ENCODE measurements around the gene AGPAT3. TPM values are rescaled to one million over a fixed set of nuclear protein-coding genes. Genes with fewer than 3 reads are reported as not detected.

AGPAT3 gene
- total RNA-seq, 2 donors from 2014 or later: 31.3 to 53.5 TPM

GRCh38 chr21:43983860-43984420, 118.9 kb downstream of the AGPAT3 start:
- H3K36me3 ChIP-seq: peaks cover 0 to 5% of the 10 kb centered on the region in 2 donors
- no peaks in the 10 kb centered on the region for H3K27me3 ChIP-seq (replicated peaks; ENCODE audit: insufficient read depth)
- no peak for DNase-seq (ENCODE audit: low spot score)
- whole genome bisulfite sequencing: 87% methylated on average over 25 of the region's 25 CpGs
- H3K4me3 ChIP-seq: no peak overlapping the region
- H3K27ac ChIP-seq: no peak overlapping the region
- intact Hi-C loops (cut with DNase I): no loop called here
- H3K9me3 ChIP-seq: no peaks in the 10 kb centered on the region
- no peak for TF ChIP-seq POLR2A (IDR thresholded peaks at IDR 0.05)
- no peaks in the 10 kb centered on the region for H3K4me1 ChIP-seq (replicated peaks)

DNA sequence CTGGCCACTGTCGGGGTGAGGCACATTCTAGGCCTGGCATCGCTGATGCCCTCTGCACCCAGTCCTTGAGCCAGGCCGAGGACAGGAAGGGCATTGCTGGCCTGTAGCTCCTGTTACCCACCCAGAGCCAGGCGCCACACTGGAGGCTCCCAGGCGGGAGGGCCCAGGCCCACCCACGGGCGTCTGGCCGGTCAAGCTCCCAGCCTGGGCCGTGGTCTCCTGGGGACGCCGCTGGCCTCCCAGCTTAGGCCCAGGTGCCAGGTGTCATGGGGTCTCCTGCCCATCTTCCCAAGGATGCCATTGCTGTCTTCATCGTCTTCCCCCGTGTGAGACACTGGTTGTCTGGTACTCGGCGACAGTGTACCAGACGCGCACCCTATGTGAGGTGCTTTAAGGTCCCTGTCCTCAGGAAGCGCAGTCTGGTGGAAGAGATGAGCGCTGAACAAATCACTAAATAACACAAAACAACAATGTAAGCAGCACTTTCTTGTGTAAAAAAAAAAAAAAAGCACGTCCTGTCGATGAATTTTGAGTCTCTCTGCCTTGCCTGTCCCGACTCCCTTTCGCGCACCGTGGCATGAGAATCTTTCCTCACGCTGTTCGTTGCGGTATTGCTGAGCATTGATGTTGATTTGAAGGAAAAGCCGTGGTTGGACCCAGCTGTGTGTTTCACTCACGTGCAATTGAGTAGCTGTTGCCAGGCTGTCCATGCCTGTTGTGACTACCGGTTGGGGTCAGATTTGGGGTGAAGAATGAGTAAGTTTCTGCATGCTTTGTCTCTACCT, 120.1 kb downstream of the AGPAT3 start:
- Histone ChIP-seq H3K9me3 (no peaks in the 10 kb centered on the region), H3K4me1 (replicated peaks) (no peaks in the 10 kb centered on the region), H3K27ac (no peak overlapping the region), H3K4me3 (no peak overlapping the region), H3K27me3 (replicated peaks; ENCODE audit: insufficient read depth) (no peaks in the 10 kb centered on the region), H3K36me3 (peaks cover 0 to 5% of the 10 kb centered on the region in 2 donors)
- 90% methylated on average over 31 of the region's 31 CpGs for WGBS
- no peak for DNase-seq (ENCODE audit: low spot score)
- intact Hi-C loops (cut with DNase I): no loop called here
- TF ChIP-seq POLR2AphosphoS5 (IDR thresholded peaks at IDR 0.05) (no peak), POLR2A (IDR thresholded peaks at IDR 0.05) (no peak)
- TF ChIP-seq, protein P1, sequence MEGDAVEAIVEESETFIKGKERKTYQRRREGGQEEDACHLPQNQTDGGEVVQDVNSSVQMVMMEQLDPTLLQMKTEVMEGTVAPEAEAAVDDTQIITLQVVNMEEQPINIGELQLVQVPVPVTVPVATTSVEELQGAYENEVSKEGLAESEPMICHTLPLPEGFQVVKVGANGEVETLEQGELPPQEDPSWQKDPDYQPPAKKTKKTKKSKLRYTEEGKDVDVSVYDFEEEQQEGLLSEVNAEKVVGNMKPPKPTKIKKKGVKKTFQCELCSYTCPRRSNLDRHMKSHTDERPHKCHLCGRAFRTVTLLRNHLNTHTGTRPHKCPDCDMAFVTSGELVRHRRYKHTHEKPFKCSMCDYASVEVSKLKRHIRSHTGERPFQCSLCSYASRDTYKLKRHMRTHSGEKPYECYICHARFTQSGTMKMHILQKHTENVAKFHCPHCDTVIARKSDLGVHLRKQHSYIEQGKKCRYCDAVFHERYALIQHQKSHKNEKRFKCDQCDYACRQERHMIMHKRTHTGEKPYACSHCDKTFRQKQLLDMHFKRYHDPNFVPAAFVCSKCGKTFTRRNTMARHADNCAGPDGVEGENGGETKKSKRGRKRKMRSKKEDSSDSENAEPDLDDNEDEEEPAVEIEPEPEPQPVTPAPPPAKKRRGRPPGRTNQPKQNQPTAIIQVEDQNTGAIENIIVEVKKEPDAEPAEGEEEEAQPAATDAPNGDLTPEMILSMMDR (IDR thresholded peaks at IDR 0.05): no peak

- no peak overlapping the region for H3K27ac ChIP-seq
- H3K4me1 ChIP-seq (replicated peaks): no peaks in the 10 kb centered on the region
- no peaks in the 10 kb centered on the region for H3K9me3 ChIP-seq
- no peaks in the 10 kb centered on the region for H3K27me3 ChIP-seq (replicated peaks; ENCODE audit: insufficient read depth)
- intact Hi-C loops (cut with DNase I): no loop called here
- DNase-seq (ENCODE audit: low spot score): no peak
- peaks cover 0 to 5% of the 10 kb centered on the region in 2 donors for H3K36me3 ChIP-seq
- no peak overlapping the region for H3K4me3 ChIP-seq
- WGBS: 40% methylated on average over 22 of the region's 22 CpGs
- no peak for TF ChIP-seq POLR2A (IDR thresholded peaks at IDR 0.05)
- no peak for TF ChIP-seq POLR2AphosphoS5 (IDR thresholded peaks at IDR 0.05)
- TF ChIP-seq, protein P1 (IDR thresholded peaks at IDR 0.05): no peak
Measured at GRCh38 chr21:43985690-43986251, 120.7 kb downstream of the AGPAT3 start.

DNA sequence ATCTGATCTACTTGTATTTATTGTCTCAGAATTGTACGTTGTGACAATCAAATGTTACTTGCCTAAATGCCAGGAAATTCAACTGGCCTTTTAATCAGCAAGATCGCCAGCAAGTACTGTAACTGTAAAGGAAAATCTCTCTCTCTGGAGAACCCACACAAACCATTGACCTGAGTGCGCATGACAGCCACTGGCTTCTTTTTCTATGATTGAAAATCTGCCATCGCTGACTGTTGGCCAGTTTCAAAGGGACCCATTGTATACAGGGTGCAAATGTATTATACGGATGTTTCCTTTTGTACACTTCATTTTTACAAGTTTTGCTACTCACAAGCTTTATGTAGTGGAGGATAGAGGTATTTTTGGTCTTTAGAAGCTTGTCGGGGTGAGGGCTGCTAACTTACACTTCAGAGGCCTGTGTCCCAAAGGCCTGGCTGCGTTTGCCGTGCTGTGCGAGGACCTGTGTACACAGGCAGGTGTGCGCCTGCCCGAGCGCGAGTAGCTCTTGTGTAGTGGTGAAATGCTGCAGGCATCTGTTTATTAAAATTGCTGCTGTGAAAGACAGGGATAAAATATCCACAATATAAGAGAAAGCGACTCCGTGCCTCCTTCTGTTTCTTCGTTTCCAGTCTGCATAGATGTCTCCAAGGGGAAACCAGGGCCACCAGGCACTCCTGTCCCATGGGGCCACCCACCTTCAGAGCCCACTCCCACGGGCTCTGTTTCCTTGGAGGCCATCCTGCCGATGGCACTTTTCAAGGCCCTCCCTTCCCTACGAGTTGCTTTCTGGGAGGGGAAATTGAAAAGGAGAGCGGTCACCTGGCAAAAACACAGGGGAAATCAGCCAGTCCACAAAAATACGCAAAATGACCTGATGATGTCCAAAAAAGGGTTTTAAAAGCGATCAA, 121.8 kb downstream of the AGPAT3 start:
- no peaks in the 10 kb centered on the region for H3K27me3 ChIP-seq (replicated peaks; ENCODE audit: insufficient read depth)
- H3K9me3 ChIP-seq: no peaks in the 10 kb centered on the region
- H3K4me1 ChIP-seq (replicated peaks): no peaks in the 10 kb centered on the region
- intact Hi-C loops (cut with DNase I): no loop called here
- no peak for DNase-seq (ENCODE audit: low spot score)
- 46% methylated on average over 22 of the region's 22 CpGs for WGBS
- H3K36me3 ChIP-seq: no peaks in the 10 kb centered on the region
- no peak for TF ChIP-seq POLR2A (IDR thresholded peaks at IDR 0.05)
- TF ChIP-seq, protein P1 (IDR thresholded peaks at IDR 0.05): no peak
- TF ChIP-seq POLR2AphosphoS5 (IDR thresholded peaks at IDR 0.05): no peak
- no peak overlapping the region for H3K4me3 ChIP-seq
- no peak overlapping the region for H3K27ac ChIP-seq

- WGBS: 62% methylated on average over 6 of the region's 6 CpGs
- TF ChIP-seq POLR2A (IDR thresholded peaks at IDR 0.05) (no peak), POLR2AphosphoS5 (IDR thresholded peaks at IDR 0.05) (no peak)
- TF ChIP-seq, protein P1 (IDR thresholded peaks at IDR 0.05): no peak
- Histone ChIP-seq H3K27me3 (replicated peaks; ENCODE audit: insufficient read depth) (no peaks in the 10 kb centered on the region), H3K9me3 (no peaks in the 10 kb centered on the region), H3K4me1 (replicated peaks) (no peaks in the 10 kb centered on the region), H3K36me3 (no peaks in the 10 kb centered on the region), H3K27ac (no peak overlapping the region), H3K4me3 (no peak overlapping the region)
- no peak for DNase-seq (ENCODE audit: low spot score)
- intact Hi-C loops (cut with DNase I): no loop called here
Measured at GRCh38 chr21:43987509-43987908, 122.5 kb downstream of the AGPAT3 start.

All from prostate gland (tissue), 2 donors.